Sigmoid colon (tissue), 4 donors: Measurements from ENCODE around the gene ACAP1.

Source experiments
- CTCF ChIP-seq, 4 experiments: fragments of 450-650 bp in 3 of 4; fragments of 200-600 bp in 1 of 4; IDR thresholded peaks; one replicate each; pipeline ENCODE4 v1.5.1; 2016 to 2019; ENCODE audit warnings: antibody characterized with exemption in 4 of 4, mild to moderate bottlenecking in 3 of 4, moderate library complexity in 2 of 4
- POLR2A ChIP-seq, 2 donors: fragments of 450-650 bp; IDR thresholded peaks; one replicate each; pipeline ENCODE4 v1.6.1; 2016; ENCODE audit warnings: antibody characterized with exemption in 2 of 2, mild to moderate bottlenecking in 2 of 2, moderate library complexity in 2 of 2
- POLR2AphosphoS5 ChIP-seq, 4 donors: sonication (generic); formaldehyde crosslinking; IDR thresholded peaks; one replicate each; pipeline ENCODE4 v1.6.1; 2017; ENCODE audit warnings: antibody characterized with exemption in 4 of 4

- no peak for TF ChIP-seq CTCF (IDR thresholded peaks at IDR 0.05)
- TF ChIP-seq POLR2A (IDR thresholded peaks at IDR 0.05), result no peak
- TF ChIP-seq POLR2AphosphoS5 (IDR thresholded peaks at IDR 0.05), result no peak
These were observed 32.1 kb upstream of the ACAP1 start for GRCh38 chr17:7304179-7304578.
